Neural crest cell (in vitro differentiated cells): ENCODE data around the gene CCDC185. TPM values are rescaled to one million over a fixed set of nuclear protein-coding genes. Genes with fewer than 3 reads are reported as not detected.

Experiments used
- DNase-seq: peaks from one replicate; pipeline ENCODE4 v3.0.0; 2021; ENCODE audit warnings: low read depth, mixed read lengths, low spot score
- H3K27ac Mint-ChIP-seq: one replicate; pipeline ENCODE4 v1.8.0; 2021; ENCODE audit warnings: mild to moderate bottlenecking, mixed read lengths; ENCODE audit not compliant: unreplicated experiment
- H3K27me3 Mint-ChIP-seq: 2 replicates; pipeline ENCODE4 v1.8.0; 2021; ENCODE audit warnings: low read depth, mild to moderate bottlenecking, mixed read lengths
- H3K36me3 Mint-ChIP-seq: 2 replicates; pipeline ENCODE4 v1.8.0; 2021; ENCODE audit warnings: low read depth, mild to moderate bottlenecking, mixed read lengths
- H3K4me1 Mint-ChIP-seq: 2 replicates; pipeline ENCODE4 v1.8.0; 2021; ENCODE audit warnings: mixed read lengths
- H3K4me3 Mint-ChIP-seq: one replicate; pipeline ENCODE4 v1.8.0; 2021; ENCODE audit warnings: mild to moderate bottlenecking, mixed read lengths
- H3K9me3 Mint-ChIP-seq: 2 replicates; pipeline ENCODE4 v1.8.0; 2021; ENCODE audit warnings: mixed read lengths
- CTCF ChIP-seq: fragments of 200-600 bp; sonication (generic); conservative IDR thresholded peaks from 2 replicates; pipeline ENCODE4 v1.5.0; 2021; ENCODE audit warnings: antibody characterized with exemption, mild to moderate bottlenecking
- total RNA-seq: library from RNA; stranded (reverse); gene quantifications from 2 replicates; pipeline ENCODE4 v1.2.1, GENCODE V29; 2021

Gene CCDC185
- total RNA-seq, 1 donor from 2014 or later: not detected

GRCh38 chr1:223422911-223423310 lies 29.7 kb downstream of the CCDC185 start:
- H3K27me3 Mint-ChIP-seq: peaks cover 2% of the 10 kb centered on the region
- H3K9me3 Mint-ChIP-seq: no peaks in the 10 kb centered on the region
- no peak overlapping the region for H3K4me3 Mint-ChIP-seq
- no peak for TF ChIP-seq CTCF
- DNase-seq: no peak
- no peak overlapping the region for H3K27ac Mint-ChIP-seq
- H3K4me1 Mint-ChIP-seq: no peaks in the 10 kb centered on the region
- H3K36me3 Mint-ChIP-seq: no peaks in the 10 kb centered on the region

- Mint-ChIP-seq H3K4me1 (no peaks in the 10 kb centered on the region), H3K9me3 (peaks cover 3% of the 10 kb centered on the region), H3K36me3 (no peaks in the 10 kb centered on the region), H3K27ac (no peak overlapping the region), H3K4me3 (no peak overlapping the region), H3K27me3 (peaks cover 2% of the 10 kb centered on the region)
- DNase-seq: no peak
- no peak for TF ChIP-seq CTCF
Observed at GRCh38 chr1:223423641-223424233, 30.5 kb downstream of the CCDC185 start.

GRCh38 chr1:223425550-223425949 lies 32.3 kb downstream of the CCDC185 start:
- no peak overlapping the region for H3K27ac Mint-ChIP-seq
- no peak for DNase-seq
- H3K36me3 Mint-ChIP-seq: no peaks in the 10 kb centered on the region
- peaks cover 2% of the 10 kb centered on the region for H3K27me3 Mint-ChIP-seq
- peaks cover 3% of the 10 kb centered on the region for H3K9me3 Mint-ChIP-seq
- TF ChIP-seq CTCF: no peak
- H3K4me1 Mint-ChIP-seq: no peaks in the 10 kb centered on the region
- no peak overlapping the region for H3K4me3 Mint-ChIP-seq

GRCh38 chr1:223426936-223427335 lies 33.7 kb downstream of the CCDC185 start:
- no peak for TF ChIP-seq CTCF
- Mint-ChIP-seq H3K27ac (no peak overlapping the region), H3K4me1 (no peaks in the 10 kb centered on the region), H3K36me3 (no peaks in the 10 kb centered on the region), H3K9me3 (peaks cover 3% of the 10 kb centered on the region), H3K4me3 (no peak overlapping the region), H3K27me3 (peaks cover 2% of the 10 kb centered on the region)
- no peak for DNase-seq

- H3K36me3 Mint-ChIP-seq: no peaks in the 10 kb centered on the region
- H3K4me3 Mint-ChIP-seq: no peak overlapping the region
- no peak for DNase-seq
- H3K4me1 Mint-ChIP-seq: peaks cover 4% of the 10 kb centered on the region
- no peak overlapping the region for H3K27ac Mint-ChIP-seq
- peaks cover 3% of the 10 kb centered on the region for H3K9me3 Mint-ChIP-seq
- H3K27me3 Mint-ChIP-seq: peaks cover 2% of the 10 kb centered on the region
- no peak for TF ChIP-seq CTCF
Observed at GRCh38 chr1:223429313-223429731, 36.1 kb downstream of the CCDC185 start.
